ENCODE results near the gene CMSS1.
"Not testable (repeated sequence)": the region's sequence is repeated elsewhere in the genome, so short reads cannot be mapped to it uniquely, and the experiment has no call there.

The CMSS1 gene

GRCh38 chr3:100225883-100226282 is 408.2 kb downstream of the CMSS1 start:
- DNase-seq (ENCODE audit: low read depth, low spot score) = no peak

GRCh38 chr3:100226712-100227429 is 409.2 kb downstream of the CMSS1 start:
- DNase-seq (ENCODE audit: low read depth, low spot score) = no peak

- no peak for DNase-seq (ENCODE audit: low read depth, low spot score)
These were observed 409.9 kb downstream of the CMSS1 start for GRCh38 chr3:100227511-100227921.

- no peak for DNase-seq (ENCODE audit: low read depth, low spot score)
These were observed 410.6 kb downstream of the CMSS1 start for GRCh38 chr3:100228247-100228646.

- DNase-seq (ENCODE audit: low read depth, low spot score) = not testable (repeated sequence)
These were observed 411.5 kb downstream of the CMSS1 start for GRCh38 chr3:100229188-100229587.

- no peak for DNase-seq (ENCODE audit: low read depth, low spot score)
These were observed 413.0 kb downstream of the CMSS1 start for GRCh38 chr3:100230710-100231109.
